Epidermal melanocyte (primary cell): ENCODE results near the gene DOCK11.
"Not testable (repeated sequence)": the region's sequence is repeated elsewhere in the genome, so short reads cannot be mapped to it uniquely, and the experiment has no call there.

Experiments used
- DNase-seq: peaks from one replicate; pipeline ENCODE4 v3.0.0; 2011; ENCODE audit warnings: low spot score; ENCODE audit not compliant: insufficient read length

DOCK11 gene

DNA sequence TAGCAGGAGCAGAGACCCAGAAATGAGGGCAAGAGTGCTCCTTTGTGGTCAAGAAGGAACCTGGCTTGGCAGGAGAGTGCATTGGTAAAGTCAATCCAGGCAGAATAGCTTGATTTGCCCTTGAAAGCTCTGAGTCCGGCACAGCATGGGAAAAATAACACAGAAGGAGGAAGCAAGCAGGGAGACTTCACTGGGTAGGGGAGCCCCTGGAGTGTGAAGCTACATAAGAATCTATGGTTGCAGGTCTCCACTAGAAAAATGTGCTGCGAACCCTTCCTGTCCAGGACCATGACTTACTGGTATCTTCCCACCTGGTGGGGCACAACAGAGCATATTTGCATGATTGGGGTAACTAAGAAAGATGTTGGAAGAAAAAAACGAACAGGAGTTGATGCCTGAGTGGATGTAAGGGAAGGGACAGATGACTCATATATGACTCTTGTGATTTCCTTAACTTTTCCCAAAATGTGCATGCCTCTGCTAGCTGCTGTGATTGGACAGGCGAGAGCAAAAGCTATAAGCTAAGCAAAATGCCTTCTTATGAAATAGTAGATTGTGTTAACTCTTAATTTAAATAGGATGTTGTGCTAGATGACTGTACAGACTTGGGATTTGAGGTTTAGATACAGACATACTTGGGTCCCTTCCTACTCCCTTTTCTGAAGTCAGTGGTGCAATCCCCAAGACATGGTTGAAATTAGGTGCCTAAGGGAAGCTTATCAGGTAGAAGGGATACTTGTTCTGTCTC lies 235.1 kb downstream of the DOCK11 start:
- no peak for DNase-seq

GRCh38 chrX:118732551-118732950 lies 236.9 kb downstream of the DOCK11 start:
- DNase-seq = not testable (repeated sequence)

DNA sequence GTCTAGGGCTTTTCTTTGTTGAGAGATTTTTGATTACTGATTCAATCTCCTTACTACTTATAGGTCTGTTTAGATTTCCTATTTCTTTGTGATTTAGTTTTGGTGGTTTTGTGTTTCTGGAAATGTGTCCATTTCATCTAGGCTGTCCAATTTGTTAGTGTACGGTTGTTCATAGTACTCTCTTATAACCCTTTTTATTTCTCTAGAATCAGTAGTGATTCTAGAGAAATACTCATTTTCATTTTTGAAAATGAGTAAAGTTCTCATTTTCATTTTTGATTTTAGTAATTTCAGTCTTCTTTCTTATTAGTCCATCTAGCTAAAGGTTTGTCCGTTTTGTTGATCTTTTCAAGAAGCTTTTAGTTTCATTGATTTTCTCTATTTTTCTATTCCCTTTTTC lies 239.3 kb downstream of the DOCK11 start:
- no peak for DNase-seq
